PFSK-1 (cell line): Measurements from ENCODE around the gene BACH1.

Experiments used
- FOXP2 ChIP-seq: optimal IDR thresholded peaks from 2 replicates; pipeline ENCODE3; 2011; ENCODE audit warnings: borderline replicate concordance, control low read depth, inconsistent platforms; ENCODE audit not compliant: insufficient read depth; ENCODE audit errors: extremely low read length, extremely low read depth
- POLR2AphosphoS5 ChIP-seq: IDR thresholded peaks from 2 replicates; pipeline ENCODE4 v1.6.1; 2012; ENCODE audit warnings: low read depth, mild to moderate bottlenecking, control low read depth, low read length, moderate library complexity
- SIN3A ChIP-seq: IDR thresholded peaks from 2 replicates; pipeline ENCODE4 v1.6.1; 2012; ENCODE audit warnings: mild to moderate bottlenecking, low read length, moderate library complexity, borderline replicate concordance; ENCODE audit not compliant: insufficient read depth
- TAF1 ChIP-seq: IDR thresholded peaks from 2 replicates; pipeline ENCODE4 v1.6.1; 2012; ENCODE audit warnings: low read length, control low read depth, borderline replicate concordance; ENCODE audit not compliant: insufficient read depth
- TF ChIP-seq, protein P1 (sequence below), 2 experiments: IDR thresholded peaks; 2 replicates each; pipeline versions ENCODE4 v1.6.1 to v1.8.0; 2011 to 2012; ENCODE audit warnings: low read depth in 2 of 2, low read length in 2 of 2, control low read depth in 1 of 2, inconsistent platforms in 1 of 2, mild to moderate bottlenecking in 1 of 2, moderate library complexity in 1 of 2; ENCODE audit not compliant: insufficient read depth in 1 of 2

BACH1 gene

DNA sequence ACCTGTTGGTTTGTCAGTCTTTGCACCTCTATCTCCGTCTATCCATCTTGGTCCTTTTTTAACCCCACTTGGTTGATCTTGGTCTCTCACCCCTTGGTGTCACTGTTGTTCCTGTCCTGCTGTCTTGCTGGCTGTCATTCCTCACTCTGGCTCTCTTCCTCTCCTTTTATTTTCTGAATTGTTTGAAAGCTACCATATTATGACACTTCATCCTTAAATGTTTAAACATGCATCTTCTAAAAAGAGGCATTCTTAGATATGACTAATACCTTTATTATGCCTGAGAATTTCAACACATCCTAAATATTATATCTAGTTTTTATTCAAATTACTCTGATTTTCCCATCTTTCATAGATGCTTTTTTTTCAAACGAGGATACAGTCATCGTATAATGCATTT, 37.0 kb downstream of the BACH1 start:
- TF ChIP-seq POLR2AphosphoS5 (no peak), SIN3A (no peak), FOXP2 (no peak), TAF1 (no peak)
- TF ChIP-seq, protein P1, sequence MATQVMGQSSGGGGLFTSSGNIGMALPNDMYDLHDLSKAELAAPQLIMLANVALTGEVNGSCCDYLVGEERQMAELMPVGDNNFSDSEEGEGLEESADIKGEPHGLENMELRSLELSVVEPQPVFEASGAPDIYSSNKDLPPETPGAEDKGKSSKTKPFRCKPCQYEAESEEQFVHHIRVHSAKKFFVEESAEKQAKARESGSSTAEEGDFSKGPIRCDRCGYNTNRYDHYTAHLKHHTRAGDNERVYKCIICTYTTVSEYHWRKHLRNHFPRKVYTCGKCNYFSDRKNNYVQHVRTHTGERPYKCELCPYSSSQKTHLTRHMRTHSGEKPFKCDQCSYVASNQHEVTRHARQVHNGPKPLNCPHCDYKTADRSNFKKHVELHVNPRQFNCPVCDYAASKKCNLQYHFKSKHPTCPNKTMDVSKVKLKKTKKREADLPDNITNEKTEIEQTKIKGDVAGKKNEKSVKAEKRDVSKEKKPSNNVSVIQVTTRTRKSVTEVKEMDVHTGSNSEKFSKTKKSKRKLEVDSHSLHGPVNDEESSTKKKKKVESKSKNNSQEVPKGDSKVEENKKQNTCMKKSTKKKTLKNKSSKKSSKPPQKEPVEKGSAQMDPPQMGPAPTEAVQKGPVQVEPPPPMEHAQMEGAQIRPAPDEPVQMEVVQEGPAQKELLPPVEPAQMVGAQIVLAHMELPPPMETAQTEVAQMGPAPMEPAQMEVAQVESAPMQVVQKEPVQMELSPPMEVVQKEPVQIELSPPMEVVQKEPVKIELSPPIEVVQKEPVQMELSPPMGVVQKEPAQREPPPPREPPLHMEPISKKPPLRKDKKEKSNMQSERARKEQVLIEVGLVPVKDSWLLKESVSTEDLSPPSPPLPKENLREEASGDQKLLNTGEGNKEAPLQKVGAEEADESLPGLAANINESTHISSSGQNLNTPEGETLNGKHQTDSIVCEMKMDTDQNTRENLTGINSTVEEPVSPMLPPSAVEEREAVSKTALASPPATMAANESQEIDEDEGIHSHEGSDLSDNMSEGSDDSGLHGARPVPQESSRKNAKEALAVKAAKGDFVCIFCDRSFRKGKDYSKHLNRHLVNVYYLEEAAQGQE (IDR thresholded peaks at IDR 0.05; ENCODE audit: insufficient read depth in 1 of 2, low read depth in 2 of 2, low read length in 2 of 2) = no peak

DNA sequence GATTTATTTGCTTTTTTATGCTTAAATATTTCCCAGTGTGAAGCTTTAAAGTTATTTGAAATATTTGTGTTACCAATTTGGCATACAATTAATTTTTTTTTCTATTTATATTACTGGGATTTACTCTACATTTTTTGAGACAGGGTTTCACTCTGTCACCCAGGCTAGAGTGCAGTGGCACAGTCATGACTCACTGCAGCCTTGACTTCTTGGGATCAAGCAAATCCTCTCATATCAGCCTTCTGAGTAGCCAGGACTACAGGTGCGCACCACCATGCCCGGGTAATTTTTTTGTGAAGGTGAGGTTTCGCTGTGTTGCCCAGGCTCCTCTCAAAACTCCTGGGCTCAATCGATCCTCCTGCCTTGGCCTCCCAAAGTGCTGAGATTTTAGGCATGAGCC, 39.5 kb downstream of the BACH1 start:
- TF ChIP-seq TAF1 (no peak), SIN3A (no peak)
- TF ChIP-seq, protein P1 (IDR thresholded peaks at IDR 0.05; ENCODE audit: insufficient read depth in 1 of 2, low read depth in 2 of 2, low read length in 2 of 2) = no peak

DNA sequence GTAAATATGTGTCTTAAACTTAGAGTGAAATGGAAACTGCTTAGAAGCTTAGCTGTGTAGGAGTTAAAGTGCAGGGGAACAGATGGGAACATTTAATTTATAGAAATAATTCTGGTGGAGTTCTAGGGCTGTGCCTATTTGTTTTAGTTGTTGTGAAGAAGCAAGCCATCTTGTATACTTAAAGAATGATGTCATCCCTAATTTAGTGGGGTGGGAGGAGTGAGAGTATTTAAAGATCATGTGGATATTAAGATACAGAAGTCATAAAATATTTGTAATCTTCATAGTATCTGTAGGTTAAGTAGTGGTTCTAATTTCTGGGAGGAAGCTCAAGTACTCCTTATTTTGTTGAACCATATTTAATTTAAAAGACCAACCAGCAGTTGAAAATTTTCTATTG, 41.5 kb downstream of the BACH1 start:
- TF ChIP-seq, protein P1 (IDR thresholded peaks at IDR 0.05; ENCODE audit: insufficient read depth in 1 of 2, low read depth in 2 of 2, low read length in 2 of 2) = no peak
- TF ChIP-seq FOXP2 = no peak
- no peak for TF ChIP-seq TAF1
- TF ChIP-seq SIN3A = no peak
- no peak for TF ChIP-seq POLR2AphosphoS5

DNA sequence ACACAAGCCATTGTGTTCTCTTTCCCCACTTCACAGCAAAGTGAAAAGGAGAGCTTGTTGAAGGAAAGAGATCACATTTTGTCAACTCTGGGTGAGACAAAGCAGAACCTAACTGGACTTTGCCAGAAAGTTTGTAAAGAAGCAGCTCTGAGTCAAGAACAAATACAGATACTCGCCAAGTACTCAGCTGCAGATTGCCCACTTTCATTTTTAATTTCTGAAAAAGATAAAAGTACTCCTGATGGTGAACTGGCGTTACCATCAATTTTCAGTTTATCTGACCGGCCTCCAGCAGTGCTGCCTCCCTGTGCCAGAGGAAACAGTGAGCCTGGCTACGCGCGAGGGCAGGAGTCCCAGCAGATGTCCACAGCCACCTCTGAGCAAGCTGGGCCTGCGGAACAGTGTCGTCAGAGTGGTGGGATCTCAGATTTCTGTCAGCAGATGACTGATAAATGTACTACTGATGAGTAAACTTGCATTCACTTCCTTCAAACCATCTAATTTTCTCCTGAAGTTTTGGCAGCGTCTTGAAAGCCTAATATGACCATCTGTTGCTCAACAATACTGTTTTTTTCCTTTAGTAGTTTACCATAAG, 43.7 kb downstream of the BACH1 start:
- TF ChIP-seq TAF1 (no peak), FOXP2 (peak; percentile 75)

DNA sequence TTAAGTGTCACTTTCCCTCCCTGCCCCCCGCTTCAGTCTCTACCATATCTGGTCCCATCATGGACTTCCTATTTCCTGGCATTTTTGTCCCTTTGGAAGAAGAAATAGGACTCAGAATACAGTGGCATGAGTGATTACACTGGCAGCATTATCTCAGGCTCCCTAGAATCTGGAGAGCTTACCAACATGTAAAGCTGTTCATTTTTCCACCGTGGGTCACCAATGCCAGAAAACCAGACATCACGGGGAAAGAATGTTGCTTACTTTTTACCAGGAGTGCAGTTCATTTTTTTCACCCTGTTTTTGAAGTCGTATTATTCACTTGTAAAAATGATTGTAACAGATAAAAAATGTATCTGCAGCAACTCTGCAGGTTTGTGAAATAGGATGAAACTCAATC, 44.8 kb downstream of the BACH1 start:
- TF ChIP-seq POLR2AphosphoS5 (no peak), TAF1 (no peak), FOXP2 (no peak), SIN3A (no peak)
- TF ChIP-seq, protein P1 (IDR thresholded peaks at IDR 0.05; ENCODE audit: insufficient read depth in 1 of 2, low read depth in 2 of 2, low read length in 2 of 2) = no peak
